Mesendoderm (in vitro differentiated cells): ENCODE results near the gene NPIPB6. TPM values are rescaled to one million over a fixed set of nuclear protein-coding genes. Genes with fewer than 3 reads are reported as not detected.
"Not testable (repeated sequence)": the region's sequence is repeated elsewhere in the genome, so short reads cannot be mapped to it uniquely, and the experiment has no call there.

Experiments used
- DNase-seq: peaks from one replicate; pipeline ENCODE4 v3.0.0; 2013
- H2AK5ac ChIP-seq: 2 replicates; pipeline ENCODE4 v1.6.1; 2013; ENCODE audit warnings: low read length, inconsistent platforms
- H2BK120ac ChIP-seq: 2 replicates; pipeline ENCODE4 v1.6.1; 2013; ENCODE audit warnings: low read depth, mild to moderate bottlenecking, low read length, moderate library complexity, mixed read lengths
- H2BK15ac ChIP-seq: replicated peaks from 2 replicates; pipeline ENCODE4 v1.6.1; 2013; ENCODE audit warnings: low read depth, mild to moderate bottlenecking, moderate library complexity
- H2BK5ac ChIP-seq: 2 replicates; pipeline ENCODE4 v1.6.1; 2013; ENCODE audit warnings: low read length, inconsistent platforms
- H3K18ac ChIP-seq: 2 replicates; pipeline ENCODE4 v1.6.1; 2013; ENCODE audit warnings: mild to moderate bottlenecking, low read length, mixed read lengths
- H3K23ac ChIP-seq: one replicate; pipeline ENCODE4 v1.6.1; 2013; ENCODE audit warnings: low read length
- H3K27ac ChIP-seq: 2 replicates; pipeline ENCODE4 v1.5.1; 2013; ENCODE audit warnings: low read depth, mild to moderate bottlenecking, inconsistent platforms, low read length, moderate library complexity
- H3K27me3 ChIP-seq: 2 replicates; pipeline ENCODE4 v1.6.1; 2013; ENCODE audit warnings: low read length, control low read depth, mild to moderate bottlenecking, inconsistent platforms; ENCODE audit not compliant: insufficient read depth, poor library complexity
- H3K36me3 ChIP-seq: 2 replicates; pipeline ENCODE4 v1.6.1; 2013; ENCODE audit warnings: low read length, inconsistent platforms; ENCODE audit not compliant: control insufficient read depth, insufficient read depth
- H3K4ac ChIP-seq: one replicate; pipeline ENCODE4 v1.6.1; 2013; ENCODE audit warnings: low read depth, mild to moderate bottlenecking, low read length, moderate library complexity
- H3K4me1 ChIP-seq: 2 replicates; pipeline ENCODE4 v1.6.1; 2013; ENCODE audit warnings: low read depth, low read length, inconsistent platforms; ENCODE audit not compliant: control insufficient read depth
- H3K4me2 ChIP-seq: 2 replicates; pipeline ENCODE4 v1.6.1; 2013; ENCODE audit warnings: low read length
- H3K4me3 ChIP-seq: 2 replicates; pipeline ENCODE4 v1.5.1; 2013; ENCODE audit warnings: mild to moderate bottlenecking, low read length
- H3K56ac ChIP-seq: one replicate; pipeline ENCODE4 v1.6.1; 2013; ENCODE audit warnings: low read length
- H3K79me1 ChIP-seq: 2 replicates; pipeline ENCODE4 v1.6.1; 2013; ENCODE audit warnings: low read length, inconsistent platforms
- H3K79me2 ChIP-seq: 2 replicates; pipeline ENCODE4 v1.6.1; 2013; ENCODE audit warnings: mild to moderate bottlenecking, low read length; ENCODE audit not compliant: control insufficient read depth, insufficient read depth
- H3K9ac ChIP-seq: 2 replicates; pipeline ENCODE4 v1.6.1; 2013; ENCODE audit warnings: low read length, inconsistent platforms
- H4K5ac ChIP-seq: one replicate; pipeline ENCODE4 v1.6.1; 2013; ENCODE audit warnings: low read length
- H4K8ac ChIP-seq: one replicate; pipeline ENCODE4 v1.6.1; 2013; ENCODE audit warnings: low read depth, mild to moderate bottlenecking, control low read depth, low read length, moderate library complexity
- WGBS: extraction: QIAGEN DNeasy Blood & Tissue Kit; methylation state at CpG from one replicate; pipeline ENCODE4 v1.1.7; 2013; ENCODE audit warnings: low lambda C conversion rate, missing lambda C conversion rate; ENCODE audit not compliant: insufficient coverage; ENCODE audit errors: extremely low coverage; 5-methylcytosine and 5-hydroxymethylcytosine counted together
- polyA plus RNA-seq, 2 experiments: library from polyadenylated mRNA; stranded (reverse); fragments of 200-250 nt; gene quantifications; one replicate each; pipeline ENCODE4 v1.2.3, GENCODE V29; 2013

Gene NPIPB6
- 0.18 TPM for polyA plus RNA-seq (2013, experiment 1 of 2)
- polyA plus RNA-seq (2013, experiment 2 of 2), result 0.13 TPM

DNA sequence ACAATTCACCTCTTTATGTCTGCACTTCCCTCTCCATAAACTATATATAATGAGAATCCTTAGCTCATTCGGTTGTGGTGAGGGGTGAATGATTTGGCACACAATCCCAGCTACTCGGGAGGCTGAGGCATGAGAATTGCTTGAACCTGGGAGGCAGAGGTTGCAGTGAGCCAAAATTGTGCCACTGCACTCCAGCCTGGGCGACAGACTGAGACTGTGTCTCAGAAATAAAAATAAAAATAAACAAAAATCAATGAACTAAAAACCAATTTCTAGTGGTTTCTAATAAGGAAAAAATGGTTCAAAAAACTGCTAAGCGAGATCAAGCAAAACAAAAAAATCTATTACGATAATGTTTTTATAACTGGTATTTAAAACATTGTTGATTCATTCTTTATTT lies at the start of gene NPIPB6:
NPIPB6 (minus strand) TSS at position 101 of the 400 bp plus-strand sequence. CDS start 686 bp downstream, outside the sequence.
- H2BK120ac ChIP-seq, H3K4me2 ChIP-seq: not testable (repeated sequence)
- WGBS, result no CpG with 5 or more reads among the region's 5 CpGs

DNA sequence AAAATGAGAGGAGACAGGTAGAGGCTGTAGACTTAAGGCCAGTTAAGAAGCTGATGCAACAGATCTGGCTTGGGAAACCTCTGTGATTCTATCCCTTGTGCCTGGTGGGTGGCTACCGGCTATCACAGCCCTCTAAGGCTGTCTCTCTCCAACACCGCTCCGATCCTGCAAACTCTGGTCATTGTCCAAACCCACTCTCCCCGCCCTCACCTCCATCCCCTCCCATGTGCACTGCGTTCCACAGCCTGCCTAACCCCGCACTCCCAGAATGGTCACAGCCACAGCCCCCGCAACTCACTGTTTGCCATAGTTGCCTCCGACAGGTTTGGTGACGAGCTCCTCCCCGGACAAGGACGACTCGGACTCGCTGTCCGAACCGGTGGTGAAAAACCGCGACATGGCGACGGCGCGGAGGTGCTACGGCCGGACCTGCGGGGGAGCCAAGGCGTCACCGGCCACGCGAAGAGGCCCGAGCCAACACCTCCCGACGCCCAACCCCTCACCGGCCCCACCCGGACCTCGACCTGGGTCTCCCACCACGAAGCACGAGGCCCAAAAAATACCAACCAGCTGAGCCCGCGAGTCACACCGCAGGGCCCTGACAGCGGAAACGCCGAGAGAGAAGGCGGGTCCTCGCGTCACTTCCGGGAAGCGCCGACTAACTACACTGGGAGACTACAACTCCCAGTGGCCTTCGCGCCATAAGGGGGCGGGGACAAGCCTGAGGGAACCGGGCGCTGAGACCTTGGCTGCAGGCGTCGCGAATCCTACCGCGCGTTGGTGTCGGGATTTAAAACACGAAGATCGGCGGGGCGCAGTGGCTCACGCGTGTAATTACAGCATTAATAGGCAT lies 40.1 kb upstream of the NPIPB6 start, which contains the start of gene EIF3CL:
EIF3CL (minus strand) TSS at position 622 of the 853 bp plus-strand sequence; CDS start at position 399, 223 bp downstream.
- not testable (repeated sequence) for H3K36me3 ChIP-seq, H3K79me2 ChIP-seq, H3K27ac ChIP-seq, H3K4me2 ChIP-seq, H4K8ac ChIP-seq, H3K4me1 ChIP-seq, H2BK5ac ChIP-seq, H4K5ac ChIP-seq, H2BK120ac ChIP-seq, H3K4me3 ChIP-seq, H3K23ac ChIP-seq, H3K18ac ChIP-seq, H2BK15ac ChIP-seq, H3K27me3 ChIP-seq, H3K4ac ChIP-seq, DNase-seq, H3K9ac ChIP-seq, H2AK5ac ChIP-seq, H3K79me1 ChIP-seq, H3K56ac ChIP-seq
- no CpG with 5 or more reads among the region's 66 CpGs for WGBS

More for the DNA sequence above, at the start of gene NPIPB6:
- H3K27me3 ChIP-seq, H3K36me3 ChIP-seq, H3K79me1 ChIP-seq, H3K56ac ChIP-seq, H2BK15ac ChIP-seq, H2AK5ac ChIP-seq, DNase-seq, H3K4me3 ChIP-seq, H3K9ac ChIP-seq, H3K27ac ChIP-seq, H4K8ac ChIP-seq, H3K18ac ChIP-seq, H4K5ac ChIP-seq, H3K79me2 ChIP-seq, H3K23ac ChIP-seq, H3K4me1 ChIP-seq, H3K4ac ChIP-seq, H2BK5ac ChIP-seq: not testable (repeated sequence)

DNA sequence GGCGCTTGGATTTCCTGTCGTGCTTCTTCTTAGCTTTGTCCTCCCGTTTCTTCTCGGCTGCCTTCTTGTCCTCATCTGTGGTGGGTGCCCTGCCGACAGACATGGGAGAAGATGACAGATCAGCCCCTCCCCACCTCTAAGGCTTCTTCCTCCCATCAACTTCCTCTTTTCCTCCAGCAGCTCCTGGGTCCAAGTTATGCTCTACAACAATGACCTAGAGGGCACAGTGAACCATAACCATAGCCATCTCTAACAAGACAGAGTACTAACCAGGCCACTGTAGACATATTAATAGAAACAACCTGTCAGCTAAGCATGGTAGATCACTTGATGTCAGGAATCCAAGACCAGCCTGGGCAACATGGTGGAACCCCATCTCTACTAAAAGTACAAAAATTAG lies 28.7 kb upstream of the NPIPB6 start:
- not testable (repeated sequence) for H3K27ac ChIP-seq, H3K79me2 ChIP-seq, H3K4me2 ChIP-seq, H3K23ac ChIP-seq, H2AK5ac ChIP-seq, H2BK5ac ChIP-seq, H3K56ac ChIP-seq, H2BK120ac ChIP-seq, DNase-seq, H3K27me3 ChIP-seq, H4K8ac ChIP-seq, H3K79me1 ChIP-seq, H4K5ac ChIP-seq, H3K4ac ChIP-seq, H3K36me3 ChIP-seq, H3K4me1 ChIP-seq, H3K9ac ChIP-seq, H2BK15ac ChIP-seq, H3K4me3 ChIP-seq, H3K18ac ChIP-seq
- no CpG with 5 or more reads among the region's 5 CpGs for WGBS

DNA sequence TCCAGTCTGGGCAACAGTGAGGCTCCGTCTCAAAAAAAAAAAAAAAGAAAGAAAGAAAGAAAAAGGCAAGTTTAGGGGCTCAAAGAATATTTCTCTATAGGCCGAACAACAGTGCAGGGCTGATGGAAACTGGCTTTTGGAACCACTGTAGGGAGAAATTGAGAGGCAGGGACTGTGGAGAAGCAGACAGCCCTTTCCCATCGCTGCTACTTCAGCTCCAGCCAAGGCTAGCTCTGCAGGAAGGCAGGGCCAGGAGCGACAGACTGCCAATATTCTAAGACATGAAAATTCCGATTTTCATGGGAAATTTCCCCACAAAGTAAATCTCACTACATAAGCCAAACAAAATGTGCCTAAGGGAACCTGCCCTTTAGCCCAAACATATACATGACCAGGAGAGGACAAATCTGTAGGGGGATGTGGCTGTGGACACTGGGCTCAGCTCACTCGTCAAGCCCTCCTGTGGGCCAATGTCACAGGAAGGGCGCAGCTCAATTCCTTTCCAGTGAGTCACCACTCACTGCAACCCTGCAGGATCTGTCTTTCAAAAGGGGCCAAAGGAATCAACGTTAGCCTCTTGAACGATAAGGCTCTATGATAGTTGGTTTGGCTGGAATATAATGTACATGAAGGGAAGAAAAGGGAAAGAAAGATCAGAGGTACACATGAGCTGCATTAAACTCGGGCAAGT lies 19.0 kb upstream of the NPIPB6 start:
- H2BK15ac ChIP-seq, H2BK5ac ChIP-seq, H3K4me3 ChIP-seq, H3K4ac ChIP-seq, H3K9ac ChIP-seq, H3K23ac ChIP-seq, H3K4me2 ChIP-seq, H2BK120ac ChIP-seq, H3K79me1 ChIP-seq, H2AK5ac ChIP-seq, H3K27me3 ChIP-seq, H3K27ac ChIP-seq, DNase-seq, H3K56ac ChIP-seq, H3K79me2 ChIP-seq, H3K4me1 ChIP-seq, H3K18ac ChIP-seq, H3K36me3 ChIP-seq, H4K8ac ChIP-seq, H4K5ac ChIP-seq: not testable (repeated sequence)
- no CpG with 5 or more reads among the region's 10 CpGs for WGBS

DNA sequence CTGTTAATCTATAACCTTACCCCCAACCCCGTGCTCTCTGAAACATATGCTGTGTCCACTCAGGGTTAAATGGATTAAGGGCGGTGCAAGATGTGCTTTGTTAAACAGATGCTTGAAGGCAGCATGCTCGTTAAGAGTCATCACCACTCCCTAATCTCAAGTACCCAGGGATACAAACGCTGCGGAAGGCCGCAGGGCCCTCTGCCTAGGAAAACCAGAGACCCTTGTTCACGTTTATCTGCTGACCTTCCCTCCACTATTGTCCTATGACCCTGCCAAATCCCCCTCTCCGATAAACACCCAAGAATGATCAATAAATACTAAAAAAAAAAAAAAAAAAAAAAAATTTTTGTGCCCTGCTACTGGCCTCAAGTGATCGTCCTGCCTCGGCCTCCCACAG lies 14.5 kb upstream of the NPIPB6 start:
- not testable (repeated sequence) for H3K9ac ChIP-seq, H3K4me2 ChIP-seq, H2BK5ac ChIP-seq, H2AK5ac ChIP-seq, H3K23ac ChIP-seq, H4K5ac ChIP-seq, H3K79me1 ChIP-seq, H3K36me3 ChIP-seq, H3K4ac ChIP-seq, H3K4me1 ChIP-seq, H3K18ac ChIP-seq, H2BK120ac ChIP-seq, H3K79me2 ChIP-seq, H3K27me3 ChIP-seq, H3K27ac ChIP-seq, H2BK15ac ChIP-seq, H3K4me3 ChIP-seq, H3K56ac ChIP-seq, H4K8ac ChIP-seq, DNase-seq
- WGBS, result no CpG with 5 or more reads among the region's 10 CpGs
